H1 (cell line): Measurements from ENCODE around the gene SLC37A3. TPM values are rescaled to one million over a fixed set of nuclear protein-coding genes. Genes with fewer than 3 reads are reported as not detected.

Experiments
- HDAC2 ChIP-seq, 2 experiments: fragments of 300-600 bp in 1 of 2; sonication (generic) in 1 of 2; IDR thresholded peaks; 2 replicates each; pipeline ENCODE4 v1.6.1; 2011 to 2012; ENCODE audit warnings: low read depth in 2 of 2, low read length in 2 of 2, mild to moderate bottlenecking in 2 of 2, moderate library complexity in 2 of 2, borderline replicate concordance in 1 of 2, inconsistent platforms in 1 of 2
- PHF8 ChIP-seq: fragments of 200-600 bp; sonication (generic); conservative IDR thresholded peaks from 2 replicates; pipeline ENCODE4 v1.7.1; 2012; ENCODE audit warnings: low read depth, mild to moderate bottlenecking, inconsistent platforms, low read length, moderate library complexity
- POLR2A ChIP-seq, 2 experiments: IDR thresholded peaks; 1 replicate in 1 of 2; 2 replicates in 1 of 2; pipeline ENCODE4 v1.6.1; 2011; ENCODE audit warnings: low read depth in 2 of 2, low read length in 2 of 2, mild to moderate bottlenecking in 2 of 2; ENCODE audit errors: control extremely low read depth in 1 of 2
- RAD21 ChIP-seq, 2 experiments: IDR thresholded peaks in 1 of 2; conservative IDR thresholded peaks in 1 of 2; 2 replicates each; pipeline ENCODE4 v1.6.1; 2011; ENCODE audit warnings: low read depth in 2 of 2, low read length in 2 of 2, improper control_type of control experiment in 1 of 2, inconsistent platforms in 1 of 2, mild to moderate bottlenecking in 1 of 2, moderate library complexity in 1 of 2
- SIX5 ChIP-seq: IDR thresholded peaks from 2 replicates; pipeline ENCODE4 v1.6.1; 2011; ENCODE audit warnings: mild to moderate bottlenecking, low read depth, low read length
- ZNF274 ChIP-seq: IDR thresholded peaks from 2 replicates; pipeline ENCODE4 v1.7.0; 2012; ENCODE audit warnings: low read length, borderline replicate concordance; ENCODE audit errors: extremely low read depth
- polyA plus RNA-seq, 7 experiments: library from polyadenylated mRNA; depleted of rRNA in 3 of 7; stranded (reverse) in 5 of 7; unstranded in 2 of 7; fragments of >200 nt in 5 of 7; fragments of 200-250 nt in 2 of 7; gene quantifications; 1 replicate in 5 of 7; 2 replicates in 1 of 7; 4 replicates in 1 of 7; pipeline versions ENCODE4 v1.2.1 to v1.2.3, GENCODE V29; 2011 to 2013; ENCODE audit warnings: missing spikeins in 2 of 7, mixed read lengths in 2 of 7
- total RNA-seq: library from RNA; stranded (reverse); fragmentation: NEBNext Ultra II Directional; extraction: Animal tissue kit (Norgen Biotek cat#: 25700); gene quantifications from 2 replicates; pipeline ENCODE4 v1.2.1, GENCODE V29; 2021
- TF ChIP-seq, protein P1 (sequence below): fragments of 300-600 bp; sonication (generic); IDR thresholded peaks from 2 replicates; pipeline ENCODE4 v1.7.1; 2012; ENCODE audit warnings: low read length, moderate library complexity, mild to moderate bottlenecking, inconsistent platforms; ENCODE audit not compliant: insufficient replicate concordance

Gene SLC37A3
- total and polyA plus RNA-seq, 2 of the 8 experiments (the other 6 are each of a cell fraction or from before 2014, with no cell fraction given), result 58.2 to 71.0 TPM

DNA sequence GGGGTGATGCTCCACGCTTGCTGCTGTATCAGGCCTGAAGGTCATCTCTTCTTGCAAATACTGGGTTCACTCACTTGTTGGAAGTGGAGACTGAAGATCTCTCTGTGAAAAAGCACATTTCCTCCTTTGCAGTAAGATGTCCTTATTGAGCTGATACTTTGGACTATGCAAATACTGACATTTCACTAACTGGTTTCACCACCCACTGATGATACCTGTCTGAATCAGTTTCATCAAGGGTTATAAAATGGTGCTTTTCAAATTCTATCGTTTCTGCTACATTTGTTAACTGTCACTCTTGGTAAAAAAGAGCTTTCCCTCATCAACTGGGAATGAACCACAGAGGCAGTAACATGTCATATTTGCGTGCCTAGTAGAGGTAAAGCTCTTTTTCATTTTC is 41.0 kb upstream of the SLC37A3 start (continued):
- TF ChIP-seq, protein P1, sequence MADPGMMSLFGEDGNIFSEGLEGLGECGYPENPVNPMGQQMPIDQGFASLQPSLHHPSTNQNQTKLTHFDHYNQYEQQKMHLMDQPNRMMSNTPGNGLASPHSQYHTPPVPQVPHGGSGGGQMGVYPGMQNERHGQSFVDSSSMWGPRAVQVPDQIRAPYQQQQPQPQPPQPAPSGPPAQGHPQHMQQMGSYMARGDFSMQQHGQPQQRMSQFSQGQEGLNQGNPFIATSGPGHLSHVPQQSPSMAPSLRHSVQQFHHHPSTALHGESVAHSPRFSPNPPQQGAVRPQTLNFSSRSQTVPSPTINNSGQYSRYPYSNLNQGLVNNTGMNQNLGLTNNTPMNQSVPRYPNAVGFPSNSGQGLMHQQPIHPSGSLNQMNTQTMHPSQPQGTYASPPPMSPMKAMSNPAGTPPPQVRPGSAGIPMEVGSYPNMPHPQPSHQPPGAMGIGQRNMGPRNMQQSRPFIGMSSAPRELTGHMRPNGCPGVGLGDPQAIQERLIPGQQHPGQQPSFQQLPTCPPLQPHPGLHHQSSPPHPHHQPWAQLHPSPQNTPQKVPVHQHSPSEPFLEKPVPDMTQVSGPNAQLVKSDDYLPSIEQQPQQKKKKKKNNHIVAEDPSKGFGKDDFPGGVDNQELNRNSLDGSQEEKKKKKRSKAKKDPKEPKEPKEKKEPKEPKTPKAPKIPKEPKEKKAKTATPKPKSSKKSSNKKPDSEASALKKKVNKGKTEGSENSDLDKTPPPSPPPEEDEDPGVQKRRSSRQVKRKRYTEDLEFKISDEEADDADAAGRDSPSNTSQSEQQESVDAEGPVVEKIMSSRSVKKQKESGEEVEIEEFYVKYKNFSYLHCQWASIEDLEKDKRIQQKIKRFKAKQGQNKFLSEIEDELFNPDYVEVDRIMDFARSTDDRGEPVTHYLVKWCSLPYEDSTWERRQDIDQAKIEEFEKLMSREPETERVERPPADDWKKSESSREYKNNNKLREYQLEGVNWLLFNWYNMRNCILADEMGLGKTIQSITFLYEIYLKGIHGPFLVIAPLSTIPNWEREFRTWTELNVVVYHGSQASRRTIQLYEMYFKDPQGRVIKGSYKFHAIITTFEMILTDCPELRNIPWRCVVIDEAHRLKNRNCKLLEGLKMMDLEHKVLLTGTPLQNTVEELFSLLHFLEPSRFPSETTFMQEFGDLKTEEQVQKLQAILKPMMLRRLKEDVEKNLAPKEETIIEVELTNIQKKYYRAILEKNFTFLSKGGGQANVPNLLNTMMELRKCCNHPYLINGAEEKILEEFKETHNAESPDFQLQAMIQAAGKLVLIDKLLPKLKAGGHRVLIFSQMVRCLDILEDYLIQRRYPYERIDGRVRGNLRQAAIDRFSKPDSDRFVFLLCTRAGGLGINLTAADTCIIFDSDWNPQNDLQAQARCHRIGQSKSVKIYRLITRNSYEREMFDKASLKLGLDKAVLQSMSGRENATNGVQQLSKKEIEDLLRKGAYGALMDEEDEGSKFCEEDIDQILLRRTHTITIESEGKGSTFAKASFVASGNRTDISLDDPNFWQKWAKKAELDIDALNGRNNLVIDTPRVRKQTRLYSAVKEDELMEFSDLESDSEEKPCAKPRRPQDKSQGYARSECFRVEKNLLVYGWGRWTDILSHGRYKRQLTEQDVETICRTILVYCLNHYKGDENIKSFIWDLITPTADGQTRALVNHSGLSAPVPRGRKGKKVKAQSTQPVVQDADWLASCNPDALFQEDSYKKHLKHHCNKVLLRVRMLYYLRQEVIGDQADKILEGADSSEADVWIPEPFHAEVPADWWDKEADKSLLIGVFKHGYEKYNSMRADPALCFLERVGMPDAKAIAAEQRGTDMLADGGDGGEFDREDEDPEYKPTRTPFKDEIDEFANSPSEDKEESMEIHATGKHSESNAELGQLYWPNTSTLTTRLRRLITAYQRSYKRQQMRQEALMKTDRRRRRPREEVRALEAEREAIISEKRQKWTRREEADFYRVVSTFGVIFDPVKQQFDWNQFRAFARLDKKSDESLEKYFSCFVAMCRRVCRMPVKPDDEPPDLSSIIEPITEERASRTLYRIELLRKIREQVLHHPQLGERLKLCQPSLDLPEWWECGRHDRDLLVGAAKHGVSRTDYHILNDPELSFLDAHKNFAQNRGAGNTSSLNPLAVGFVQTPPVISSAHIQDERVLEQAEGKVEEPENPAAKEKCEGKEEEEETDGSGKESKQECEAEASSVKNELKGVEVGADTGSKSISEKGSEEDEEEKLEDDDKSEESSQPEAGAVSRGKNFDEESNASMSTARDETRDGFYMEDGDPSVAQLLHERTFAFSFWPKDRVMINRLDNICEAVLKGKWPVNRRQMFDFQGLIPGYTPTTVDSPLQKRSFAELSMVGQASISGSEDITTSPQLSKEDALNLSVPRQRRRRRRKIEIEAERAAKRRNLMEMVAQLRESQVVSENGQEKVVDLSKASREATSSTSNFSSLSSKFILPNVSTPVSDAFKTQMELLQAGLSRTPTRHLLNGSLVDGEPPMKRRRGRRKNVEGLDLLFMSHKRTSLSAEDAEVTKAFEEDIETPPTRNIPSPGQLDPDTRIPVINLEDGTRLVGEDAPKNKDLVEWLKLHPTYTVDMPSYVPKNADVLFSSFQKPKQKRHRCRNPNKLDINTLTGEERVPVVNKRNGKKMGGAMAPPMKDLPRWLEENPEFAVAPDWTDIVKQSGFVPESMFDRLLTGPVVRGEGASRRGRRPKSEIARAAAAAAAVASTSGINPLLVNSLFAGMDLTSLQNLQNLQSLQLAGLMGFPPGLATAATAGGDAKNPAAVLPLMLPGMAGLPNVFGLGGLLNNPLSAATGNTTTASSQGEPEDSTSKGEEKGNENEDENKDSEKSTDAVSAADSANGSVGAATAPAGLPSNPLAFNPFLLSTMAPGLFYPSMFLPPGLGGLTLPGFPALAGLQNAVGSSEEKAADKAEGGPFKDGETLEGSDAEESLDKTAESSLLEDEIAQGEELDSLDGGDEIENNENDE, result no peak
- TF ChIP-seq HDAC2 (IDR thresholded peaks at IDR 0.05; ENCODE audit: borderline replicate concordance in 1 of 2, low read depth in 2 of 2, low read length in 2 of 2), result no peak
- no peak for TF ChIP-seq RAD21 (IDR thresholded peaks at IDR 0.05 in 1 of 2, conservative IDR thresholded peaks at IDR 0.05 in 1 of 2; ENCODE audit: low read depth in 2 of 2, low read length in 2 of 2)
- no peak for TF ChIP-seq PHF8
- no peak for TF ChIP-seq POLR2A (IDR thresholded peaks at IDR 0.05; ENCODE audit: control extremely low read depth in 1 of 2, low read depth in 2 of 2, low read length in 2 of 2)
- no peak for TF ChIP-seq ZNF274
- TF ChIP-seq SIX5, result no peak
